Measurements from ENCODE around the gene SELENON.

SELENON gene

GRCh38 chr1:25794325-25794724 is 5.7 kb upstream of the SELENON start:
- no peak for DNase-seq

GRCh38 chr1:25795211-25795610 is 4.8 kb upstream of the SELENON start:
- DNase-seq: no peak

- no peak for DNase-seq
These were observed 3.8 kb upstream of the SELENON start for GRCh38 chr1:25795946-25796810.

- DNase-seq: peak; percentile 55
These were observed 3.1 kb upstream of the SELENON start for GRCh38 chr1:25796811-25797458.

GRCh38 chr1:25797939-25798338 is 2.1 kb upstream of the SELENON start:
- DNase-seq: peak; percentile 30

- no peak for DNase-seq
These were observed 1.2 kb upstream of the SELENON start for GRCh38 chr1:25798666-25799351.

GRCh38 chr1:25799352-25799934 is 550 bp upstream of the SELENON start:
- DNase-seq: no peak

GRCh38 chr1:25800703-25801377 is 847 bp downstream of the SELENON start:
- no peak for DNase-seq

GRCh38 chr1:25802915-25803314 is 2.9 kb downstream of the SELENON start:
- peak; percentile 16 for DNase-seq

GRCh38 chr1:25803368-25803767 is 3.4 kb downstream of the SELENON start:
- DNase-seq: no peak

- DNase-seq: no peak
These were observed 4.4 kb downstream of the SELENON start for GRCh38 chr1:25804244-25804963.

- no peak for DNase-seq
These were observed 5.2 kb downstream of the SELENON start for GRCh38 chr1:25804964-25805862.

GRCh38 chr1:25805863-25806225 is 5.9 kb downstream of the SELENON start:
- DNase-seq: no peak

- no peak for DNase-seq
These were observed 6.4 kb downstream of the SELENON start for GRCh38 chr1:25806418-25806817.

GRCh38 chr1:25807480-25808390 is 7.7 kb downstream of the SELENON start:
- DNase-seq: no peak

GRCh38 chr1:25808481-25809244 is 8.7 kb downstream of the SELENON start:
- no peak for DNase-seq

- DNase-seq: peak; percentile 50
These were observed 9.4 kb downstream of the SELENON start for GRCh38 chr1:25809283-25809926.

- DNase-seq: no peak
These were observed 9.9 kb downstream of the SELENON start for GRCh38 chr1:25809929-25810328.
